SIG-M5 treated with dmso at 0.1 percent for 504 hours (cell line): ENCODE results near the gene SARS1.
"Not testable (repeated sequence)": the region's sequence is repeated elsewhere in the genome, so short reads cannot be mapped to it uniquely, and the experiment has no call there.

Source experiments
- DNase-seq: peaks from one replicate; lab custom pipeline; 2025; ENCODE audit not compliant: unreplicated experiment; lab: John Stamatoyannopoulos, UW

Gene SARS1

GRCh38 chr1:109213824-109214693, at the start of gene SARS1:
Gene SARS1 (plus strand): TSS chr1:109213918. CDS start chr1:109213993, 75 bp downstream.
- peak; percentile 71 for DNase-seq

- DNase-seq: no peak
Observed at GRCh38 chr1:109164538-109164937, 49.2 kb upstream of the SARS1 start.

- no peak for DNase-seq
Observed at GRCh38 chr1:109167001-109167506, 46.7 kb upstream of the SARS1 start.

GRCh38 chr1:109170035-109170764, 43.5 kb upstream of the SARS1 start:
- no peak for DNase-seq

- no peak for DNase-seq
Observed at GRCh38 chr1:109171646-109172045, 42.1 kb upstream of the SARS1 start.

- not testable (repeated sequence) for DNase-seq
Observed at GRCh38 chr1:109176349-109176748, 37.4 kb upstream of the SARS1 start.

- not testable (repeated sequence) for DNase-seq
Observed at GRCh38 chr1:109180715-109181084, 33.0 kb upstream of the SARS1 start.

GRCh38 chr1:109181085-109181806, 32.5 kb upstream of the SARS1 start:
- DNase-seq: no peak

GRCh38 chr1:109181807-109182163, 31.9 kb upstream of the SARS1 start:
- DNase-seq: no peak

GRCh38 chr1:109183058-109183738, 30.5 kb upstream of the SARS1 start:
- no peak for DNase-seq

GRCh38 chr1:109184687-109185086, 29.0 kb upstream of the SARS1 start:
- peak; percentile 31 for DNase-seq

- DNase-seq: no peak
Observed at GRCh38 chr1:109185357-109185756, 28.4 kb upstream of the SARS1 start.

GRCh38 chr1:109185990-109186732, 27.6 kb upstream of the SARS1 start:
- no peak for DNase-seq

GRCh38 chr1:109186733-109187086, 27.0 kb upstream of the SARS1 start:
- DNase-seq: no peak

GRCh38 chr1:109187127-109187526, 26.6 kb upstream of the SARS1 start:
- no peak for DNase-seq

- no peak for DNase-seq
Observed at GRCh38 chr1:109188200-109188599, 25.5 kb upstream of the SARS1 start.

- no peak for DNase-seq
Observed at GRCh38 chr1:109188781-109189180, 24.9 kb upstream of the SARS1 start.

- DNase-seq: no peak
Observed at GRCh38 chr1:109190189-109190588, 23.5 kb upstream of the SARS1 start.

- DNase-seq: no peak
Observed at GRCh38 chr1:109191377-109191776, 22.3 kb upstream of the SARS1 start.

GRCh38 chr1:109191891-109192290, 21.8 kb upstream of the SARS1 start:
- no peak for DNase-seq
